ENCODE results near the gene GYS1.

GYS1 gene

GRCh38 chr19:49017666-49018351, 24.7 kb upstream of the GYS1 start:
- FAIRE-seq: no peak

GRCh38 chr19:49017041-49017665, 24.0 kb upstream of the GYS1 start, which contains the start of gene LHB:
Gene LHB, minus strand, starts transcription at chr19:49017091. Its CDS starts 10 bp downstream, at chr19:49017081.
- FAIRE-seq: no peak

- FAIRE-seq: no peak
These were observed 23.1 kb upstream of the GYS1 start for GRCh38 chr19:49016067-49016839.

- FAIRE-seq: no peak
These were observed 21.8 kb upstream of the GYS1 start for GRCh38 chr19:49014870-49015255.

GRCh38 chr19:49014123-49014869, 21.2 kb upstream of the GYS1 start:
- FAIRE-seq: no peak

- no peak for FAIRE-seq
These were observed 18.1 kb upstream of the GYS1 start for GRCh38 chr19:49011194-49011593.

GRCh38 chr19:49010453-49010852, 17.3 kb upstream of the GYS1 start:
- no peak for FAIRE-seq

- no peak for FAIRE-seq
These were observed 16.7 kb upstream of the GYS1 start for GRCh38 chr19:49009828-49010227.

- FAIRE-seq: no peak
These were observed 13.8 kb upstream of the GYS1 start for GRCh38 chr19:49006905-49007304.

- FAIRE-seq: no peak
These were observed 12.0 kb upstream of the GYS1 start for GRCh38 chr19:49004964-49005614.

- no peak for FAIRE-seq
These were observed 11.0 kb upstream of the GYS1 start for GRCh38 chr19:49004133-49004532.

GRCh38 chr19:48999481-49000325, 6.6 kb upstream of the GYS1 start:
- FAIRE-seq: no peak

GRCh38 chr19:48997972-48998371, 4.9 kb upstream of the GYS1 start:
- FAIRE-seq: no peak

- no peak for FAIRE-seq
These were observed 902 bp upstream of the GYS1 start for GRCh38 chr19:48994035-48994386.

- no peak for FAIRE-seq
These were observed 431 bp downstream of the GYS1 start for GRCh38 chr19:48992581-48993174.

GRCh38 chr19:48991873-48992580, 1.1 kb downstream of the GYS1 start:
- no peak for FAIRE-seq

- no peak for FAIRE-seq
These were observed 2.0 kb downstream of the GYS1 start for GRCh38 chr19:48991011-48991609.

GRCh38 chr19:48990400-48990799, 2.7 kb downstream of the GYS1 start:
- no peak for FAIRE-seq

GRCh38 chr19:48989701-48990291, 3.3 kb downstream of the GYS1 start:
- FAIRE-seq: no peak

- FAIRE-seq: no peak
These were observed 4.2 kb downstream of the GYS1 start for GRCh38 chr19:48988860-48989259.
